Measurements from ENCODE around the gene PLP2.

PLP2 gene

DNA sequence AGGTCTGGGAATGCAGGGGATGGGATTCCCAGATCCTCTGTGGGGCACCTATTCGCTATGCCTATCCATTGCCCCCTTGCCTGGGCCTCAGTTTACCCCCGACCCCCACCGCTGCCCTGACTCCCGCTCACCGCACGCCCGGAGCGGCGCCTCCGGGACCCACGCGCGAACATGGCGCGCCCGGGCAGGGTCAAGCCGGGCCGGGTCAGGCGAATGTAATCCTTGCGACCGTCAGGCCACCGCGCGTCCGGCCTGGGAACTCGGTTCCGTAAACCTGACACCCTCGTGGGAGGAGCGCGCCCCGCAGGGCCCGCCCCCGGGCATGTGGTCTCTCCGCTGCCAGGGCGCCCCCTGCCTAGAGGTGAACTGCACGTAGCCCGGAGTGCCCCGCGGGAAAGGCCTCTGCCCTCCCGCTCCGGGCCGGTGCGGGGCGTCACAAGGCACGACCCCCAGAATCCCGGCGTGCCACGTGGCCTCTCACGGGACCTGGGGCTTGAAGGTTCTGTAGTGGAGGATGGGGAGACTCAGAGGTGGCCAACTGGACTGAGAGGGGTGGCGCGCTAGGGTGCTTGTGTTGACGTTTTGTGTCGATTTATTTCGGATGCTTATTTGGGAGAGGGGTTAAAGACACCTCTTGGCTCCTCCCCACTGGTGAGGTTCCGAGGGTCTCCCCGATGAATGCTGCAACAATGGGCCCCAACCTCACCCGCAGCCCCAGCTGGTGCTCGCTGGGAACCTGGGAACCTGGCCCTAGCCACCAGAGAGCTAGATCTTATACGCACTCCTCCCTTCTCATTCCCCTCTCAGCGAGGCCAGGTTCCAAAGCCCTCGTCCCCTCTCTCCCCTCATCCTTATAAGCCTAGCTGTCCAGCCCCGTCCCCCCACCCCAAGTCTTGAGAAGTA is 14.7 kb downstream of the PLP2 start, which contains the start of gene PRICKLE3:
Gene PRICKLE3 (minus strand): TSS at position 249 of the 903 bp plus-strand sequence. CDS start 76 bp downstream, at position 173.
- peak; percentile 77 for DNase-seq (ENCODE audit: low spot score)

DNA sequence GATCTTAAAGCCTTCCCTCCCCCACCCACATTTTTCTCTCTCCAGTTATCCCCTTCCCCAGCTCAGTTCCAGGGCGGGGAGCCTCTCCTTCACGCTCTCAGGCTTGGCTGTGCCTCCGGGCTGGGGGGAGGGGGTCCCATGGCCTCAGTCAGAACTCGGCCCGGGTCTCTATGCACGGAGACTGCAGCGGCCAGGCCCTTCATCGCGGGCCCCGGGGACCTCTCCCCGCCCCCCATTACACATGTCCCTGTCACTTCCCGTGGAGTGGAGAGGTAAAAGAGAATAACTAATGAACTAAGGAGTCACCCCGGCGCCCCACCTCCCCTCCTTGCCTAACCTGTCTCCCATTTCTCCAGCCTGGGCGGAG is 15.3 kb downstream of the PLP2 start:
- DNase-seq (ENCODE audit: low spot score) = no peak

DNA sequence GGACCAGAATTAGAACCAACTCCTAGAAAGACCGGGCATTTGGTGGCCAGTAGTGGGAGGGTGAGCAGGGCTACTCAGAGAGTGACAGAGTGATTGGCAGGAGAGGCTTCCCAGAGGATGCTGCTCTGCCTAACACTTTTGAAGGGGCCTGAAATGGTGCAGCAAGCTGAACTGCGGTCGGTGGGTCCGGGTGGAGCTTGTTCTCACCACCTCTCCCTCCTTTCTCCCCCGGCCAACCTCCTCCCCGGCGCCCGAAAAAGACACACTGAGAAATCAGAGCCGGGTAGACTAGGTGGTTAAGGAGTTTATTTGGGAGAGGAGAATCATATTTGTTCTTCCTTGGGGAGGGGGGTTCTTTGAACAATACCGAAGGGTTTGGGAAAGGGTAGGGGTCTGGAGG is 15.8 kb downstream of the PLP2 start:
- no peak for DNase-seq (ENCODE audit: low spot score)

DNA sequence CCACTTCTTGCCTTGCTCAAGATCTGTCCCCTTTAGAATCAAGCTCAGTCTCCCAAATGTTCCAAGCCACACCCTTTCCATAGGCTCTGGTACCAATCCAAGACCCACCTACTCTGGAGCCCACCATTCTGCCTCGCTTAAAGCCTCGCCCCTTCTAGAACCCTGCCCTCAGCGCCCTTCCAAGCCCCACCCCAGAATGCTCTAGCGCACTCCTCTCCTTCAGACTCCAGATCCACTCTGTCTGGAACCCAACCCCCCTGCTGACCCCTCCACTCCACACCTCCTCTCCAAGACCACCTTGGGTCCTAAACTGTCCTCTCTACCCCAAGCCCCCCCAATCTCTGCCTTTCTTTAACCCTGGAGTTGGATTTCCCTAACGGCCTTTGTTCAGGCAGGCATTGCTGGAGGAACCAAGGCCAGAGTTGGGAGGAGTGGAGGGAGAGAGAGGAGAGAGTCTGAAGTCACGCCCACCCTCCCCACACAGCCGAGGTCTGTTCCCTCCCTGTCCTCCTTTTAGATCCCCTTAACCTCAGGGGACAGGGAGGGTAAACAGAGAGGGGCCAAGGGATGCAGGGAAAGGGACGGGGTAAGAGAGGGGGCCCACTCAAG is 16.9 kb downstream of the PLP2 start:
- DNase-seq (ENCODE audit: low spot score) = no peak

DNA sequence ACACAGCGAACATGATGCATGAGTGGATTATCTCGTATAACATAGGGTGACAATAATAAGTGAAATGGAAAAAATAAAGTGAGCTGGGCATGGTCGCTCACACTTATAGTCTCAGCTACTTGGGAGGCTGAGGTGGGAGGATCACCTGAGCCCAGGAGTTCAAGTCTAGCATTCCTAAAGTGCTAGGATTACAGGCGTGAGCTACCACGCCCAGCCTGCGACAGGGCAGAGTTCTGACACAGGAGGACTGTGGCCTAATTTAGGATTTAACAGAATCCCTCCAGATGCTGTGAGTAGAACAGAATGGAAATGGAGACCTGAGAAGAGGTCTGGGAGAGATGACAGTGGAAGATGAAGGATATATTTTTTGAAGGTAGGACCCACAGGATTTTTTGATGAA is 17.9 kb downstream of the PLP2 start:
- DNase-seq (ENCODE audit: low spot score) = no peak

DNA sequence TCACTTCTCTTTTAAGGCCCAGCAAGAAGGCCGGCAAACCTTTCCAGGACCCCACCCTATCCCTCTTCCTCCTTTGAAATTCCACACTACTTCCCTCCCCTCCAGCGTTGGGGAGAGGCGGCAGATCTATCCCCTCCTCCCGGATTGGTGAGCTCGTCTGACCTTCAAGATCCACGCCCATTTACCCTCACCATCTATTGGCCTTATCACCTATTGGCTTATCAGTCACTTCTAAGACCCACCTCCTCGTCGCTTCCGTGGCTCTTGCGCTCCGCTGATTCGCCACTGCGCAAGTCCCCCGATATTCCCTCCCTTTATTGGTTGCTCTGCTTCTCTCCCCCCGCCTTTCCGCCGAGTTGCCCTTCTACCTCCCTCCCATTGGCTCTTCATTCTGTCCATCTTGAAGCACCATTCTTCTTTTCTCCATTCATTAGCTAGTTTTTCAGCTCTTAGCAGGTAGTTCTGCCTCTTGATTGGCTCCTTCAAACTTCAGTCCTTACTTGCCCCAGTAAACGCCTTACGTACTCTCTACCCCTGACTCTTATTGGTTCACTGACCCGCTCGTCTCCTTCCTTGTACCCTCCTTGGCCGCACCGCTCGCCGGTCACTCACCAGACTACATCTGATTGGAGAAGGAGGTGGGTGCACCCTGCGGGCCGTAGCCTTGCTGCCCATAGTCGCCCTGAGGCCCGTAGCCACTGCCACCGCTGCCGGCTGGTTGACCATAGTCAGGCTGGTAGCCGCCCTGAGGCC is 19.3 kb downstream of the PLP2 start:
- peak; percentile 100 for DNase-seq (ENCODE audit: low spot score)

DNA sequence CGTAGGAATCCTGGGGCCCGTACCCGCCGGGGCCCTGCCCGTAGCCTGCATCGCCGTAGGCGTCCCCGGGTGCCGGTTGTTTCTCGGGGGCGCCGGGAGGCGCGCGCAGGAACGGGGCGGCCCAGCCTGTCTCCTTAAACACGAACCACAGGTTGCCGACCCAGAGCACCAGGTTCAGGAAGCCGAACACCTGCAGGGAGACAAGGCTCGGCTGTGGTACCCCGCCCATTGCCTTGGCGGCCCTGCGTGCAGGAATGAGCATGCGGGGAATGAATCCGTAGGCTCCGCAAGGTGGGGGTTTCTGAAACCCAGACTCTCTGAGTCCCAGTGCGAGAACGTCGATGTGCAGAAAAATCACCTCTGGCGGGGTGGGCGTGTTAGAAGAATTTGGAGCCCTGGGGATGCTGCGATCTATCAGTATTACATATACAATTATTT is 19.9 kb downstream of the PLP2 start:
- DNase-seq (ENCODE audit: low spot score) = no peak

DNA sequence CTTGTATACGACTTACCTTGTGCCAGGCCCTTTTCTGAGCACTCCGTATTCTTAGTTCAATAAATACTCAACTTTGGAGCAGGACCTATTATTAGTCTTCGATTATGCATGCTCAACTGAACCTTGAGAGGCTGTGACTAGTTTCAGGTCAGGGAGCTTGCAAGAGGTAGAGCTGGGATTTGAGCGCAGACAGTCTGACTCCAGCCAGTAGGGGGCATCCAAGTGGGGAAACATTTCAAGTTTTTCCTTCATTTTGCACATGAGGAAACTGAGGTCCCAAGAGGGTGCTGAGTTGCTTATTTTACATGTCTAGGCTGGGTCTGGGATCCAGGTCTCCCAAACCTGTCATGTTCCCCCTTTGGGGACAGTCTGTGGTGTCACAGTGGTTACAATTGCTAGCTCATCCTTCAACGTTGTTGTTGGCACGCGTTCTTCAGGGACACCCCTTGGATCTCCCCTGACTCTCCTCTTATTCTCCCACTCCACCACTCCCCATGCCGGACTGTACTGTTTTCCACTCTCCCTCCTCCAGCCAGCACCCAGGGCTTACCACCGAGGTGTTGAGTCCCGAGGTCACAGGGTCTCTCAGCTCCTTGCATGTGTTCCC is 21.1 kb downstream of the PLP2 start:
- DNase-seq (ENCODE audit: low spot score) = no peak

DNA sequence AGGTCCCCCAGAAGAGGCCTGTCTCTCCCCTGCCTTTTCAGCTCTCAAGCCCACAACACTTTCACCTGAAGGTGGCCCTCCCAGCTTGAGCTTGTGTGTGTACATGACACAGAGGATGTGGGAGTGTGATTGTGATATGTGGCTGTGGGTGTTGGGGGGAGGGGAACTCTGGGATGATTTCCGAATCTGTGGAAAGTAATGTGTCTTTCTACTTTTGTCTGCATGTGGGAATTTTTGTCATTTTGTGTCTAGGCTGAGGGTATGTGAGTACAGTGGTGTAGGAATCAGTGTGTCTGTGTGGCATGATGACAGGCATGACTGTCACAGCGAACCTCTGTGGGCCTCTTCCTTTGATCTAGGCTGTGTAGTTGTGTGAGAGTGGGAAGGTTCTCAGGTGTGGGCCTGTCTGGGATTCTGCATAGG is 21.9 kb downstream of the PLP2 start:
- no peak for DNase-seq (ENCODE audit: low spot score)

DNA sequence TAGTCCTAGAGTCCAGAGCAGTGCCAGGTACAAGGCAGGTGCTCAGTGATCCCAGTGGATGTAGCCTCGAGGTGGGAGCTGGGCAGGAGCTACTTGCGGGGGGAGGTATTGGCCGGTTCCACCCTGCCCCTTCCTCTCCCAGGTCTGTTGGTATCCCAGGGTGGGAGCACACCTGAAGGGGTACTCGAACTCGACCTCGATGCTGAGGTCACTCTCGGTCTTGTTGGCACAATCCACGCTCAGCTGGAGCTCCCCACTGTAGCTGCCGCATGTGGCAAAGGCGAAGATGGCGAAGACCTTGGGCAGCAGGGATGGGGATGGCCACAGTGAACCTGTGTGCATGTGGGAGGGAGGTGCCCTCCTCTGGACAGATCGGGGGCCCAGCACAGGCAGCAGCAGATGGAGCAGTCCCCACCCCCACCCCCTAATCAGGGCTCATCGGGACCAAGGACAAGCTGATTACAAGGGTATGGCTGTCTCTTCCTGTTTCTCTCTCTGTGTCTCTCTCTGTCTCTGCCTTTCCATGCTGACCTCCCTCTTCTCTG is 25.9 kb downstream of the PLP2 start:
- DNase-seq (ENCODE audit: low spot score) = no peak

DNA sequence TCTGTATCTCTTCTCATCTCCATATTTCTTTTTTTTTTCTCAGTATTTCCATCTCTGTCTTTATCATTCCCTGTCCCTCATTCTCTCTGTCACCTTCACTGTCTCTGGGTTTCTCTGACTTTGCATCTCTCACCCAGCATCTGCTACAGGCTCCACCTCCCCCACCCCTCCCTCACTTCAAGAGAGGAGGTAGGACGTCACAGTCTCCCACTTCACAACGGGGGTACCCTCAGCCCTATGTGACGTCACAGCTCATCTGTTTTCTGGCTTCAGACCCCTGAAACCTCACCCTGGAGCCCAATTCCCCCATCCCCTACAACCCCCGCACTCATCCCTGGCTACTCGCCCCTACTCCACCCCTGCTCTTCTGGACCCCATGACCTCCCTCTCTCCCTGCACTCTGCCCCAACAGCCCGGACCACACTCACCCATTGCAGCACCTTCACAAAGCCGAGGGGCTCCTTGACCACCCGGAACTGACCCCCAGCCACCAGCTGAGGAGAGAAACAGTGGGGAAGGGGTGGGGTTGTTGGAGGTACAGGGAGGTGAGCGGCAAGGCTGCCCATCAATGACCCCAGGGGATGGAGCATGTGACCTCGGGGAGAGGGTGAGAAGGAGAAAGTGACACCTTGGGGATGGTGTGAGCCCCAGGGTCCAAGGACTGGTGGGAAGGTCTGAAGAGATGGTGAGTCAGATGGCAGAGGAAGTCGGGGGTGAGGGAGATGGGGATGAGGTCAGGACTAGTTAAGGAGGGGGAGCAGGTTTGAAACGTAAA is 27.0 kb downstream of the PLP2 start:
- DNase-seq (ENCODE audit: low spot score) = no peak

DNA sequence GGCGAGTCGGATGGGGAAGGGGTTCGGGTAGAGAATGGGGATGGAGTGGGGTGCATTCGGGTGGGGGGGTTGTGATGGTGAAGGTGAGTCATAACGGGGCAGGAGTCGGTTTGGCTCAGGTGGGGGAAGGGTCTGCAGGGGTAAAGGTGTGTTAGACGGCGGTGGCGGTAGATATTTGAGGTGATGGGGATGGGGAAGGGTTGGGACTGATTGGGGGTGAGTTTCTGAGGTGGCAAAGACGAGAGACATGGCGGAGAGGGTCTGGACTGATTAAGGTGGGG is 27.6 kb downstream of the PLP2 start:
- DNase-seq (ENCODE audit: low spot score) = no peak

DNA sequence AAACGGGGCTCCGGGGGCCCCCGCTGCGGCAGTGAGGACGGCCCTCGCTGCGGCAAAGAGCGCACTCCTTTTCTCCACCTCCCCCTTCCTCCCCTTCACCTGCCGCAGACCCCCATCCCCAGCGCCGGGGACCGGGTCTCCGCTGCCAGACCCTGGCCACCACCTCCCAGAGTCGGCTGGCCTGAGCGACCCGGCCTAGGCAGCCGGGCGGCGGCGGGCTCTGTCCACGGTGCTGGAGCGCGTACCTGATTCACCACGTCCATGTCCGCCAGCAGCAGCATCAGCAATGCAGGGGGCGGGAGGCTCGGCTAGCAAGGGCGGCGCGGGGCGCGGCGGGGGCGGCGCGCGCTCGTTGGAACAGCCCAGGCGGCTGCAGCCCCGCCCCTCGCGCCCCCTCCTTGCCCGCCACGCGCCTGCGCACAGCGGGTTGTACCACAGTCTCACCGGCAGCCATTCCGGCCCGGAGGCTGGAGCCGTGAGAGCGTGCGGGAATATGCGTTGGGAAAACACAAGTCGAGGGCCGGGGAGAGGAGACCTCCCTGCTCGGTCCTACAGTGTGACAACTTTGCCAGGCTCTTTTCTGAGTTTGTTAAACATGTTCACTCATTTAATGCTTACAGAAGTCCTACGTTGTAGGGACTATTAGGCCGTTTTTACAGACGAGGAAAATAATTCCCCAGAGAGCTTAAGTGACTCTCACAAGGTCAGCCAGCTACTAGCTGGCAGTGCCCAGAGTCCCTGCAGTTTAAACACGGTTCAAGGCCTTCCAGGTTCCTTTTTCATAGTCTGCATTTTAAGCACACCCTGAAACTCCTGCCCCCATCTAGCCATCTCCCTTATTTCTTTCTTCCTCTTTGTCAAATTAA is 28.4 kb downstream of the PLP2 start, which contains the start of gene SYP:
Gene SYP (minus strand): TSS at position 288 of the 866 bp plus-strand sequence. CDS start 7 bp downstream, at position 281.
- peak; percentile 87 for DNase-seq (ENCODE audit: low spot score)

DNA sequence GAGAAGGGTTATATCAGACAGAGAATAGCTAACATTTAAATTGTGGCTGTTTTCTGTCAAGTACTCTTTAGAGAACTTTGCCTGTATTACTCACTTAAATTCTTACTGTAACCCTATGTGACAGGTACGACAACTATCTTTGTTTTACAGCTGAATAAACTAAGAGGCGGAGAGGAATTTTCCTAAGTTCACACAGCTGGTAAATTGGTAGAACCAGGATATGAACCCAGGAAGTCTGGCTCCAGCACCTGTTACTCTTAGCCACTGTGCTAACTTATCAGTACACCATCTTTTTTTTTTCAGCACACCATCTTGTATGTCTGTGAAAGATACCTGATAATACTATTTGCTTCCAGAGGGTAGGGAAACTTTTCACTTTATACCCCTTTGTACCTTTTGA is 30.3 kb downstream of the PLP2 start:
- DNase-seq (ENCODE audit: low spot score) = no peak

DNA sequence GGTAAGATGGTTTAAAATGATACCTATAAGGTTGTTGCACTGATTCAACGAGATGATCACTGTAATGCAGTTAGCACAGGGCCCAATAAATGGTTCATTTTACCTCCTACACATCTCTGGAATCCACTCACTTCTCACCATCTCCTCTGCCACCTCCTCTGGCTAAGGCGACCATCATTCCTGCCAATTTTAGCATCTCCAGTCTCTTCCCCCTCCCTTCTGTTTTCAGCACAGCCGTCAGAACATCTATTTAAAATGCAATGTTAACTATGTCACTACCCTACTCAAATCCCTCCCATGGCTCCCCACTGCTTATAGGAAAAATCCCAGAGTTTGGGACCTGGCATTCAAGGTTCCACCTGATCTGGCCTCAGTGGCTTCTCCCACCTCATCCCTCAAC is 31.8 kb downstream of the PLP2 start:
- no peak for DNase-seq (ENCODE audit: low spot score)

DNA sequence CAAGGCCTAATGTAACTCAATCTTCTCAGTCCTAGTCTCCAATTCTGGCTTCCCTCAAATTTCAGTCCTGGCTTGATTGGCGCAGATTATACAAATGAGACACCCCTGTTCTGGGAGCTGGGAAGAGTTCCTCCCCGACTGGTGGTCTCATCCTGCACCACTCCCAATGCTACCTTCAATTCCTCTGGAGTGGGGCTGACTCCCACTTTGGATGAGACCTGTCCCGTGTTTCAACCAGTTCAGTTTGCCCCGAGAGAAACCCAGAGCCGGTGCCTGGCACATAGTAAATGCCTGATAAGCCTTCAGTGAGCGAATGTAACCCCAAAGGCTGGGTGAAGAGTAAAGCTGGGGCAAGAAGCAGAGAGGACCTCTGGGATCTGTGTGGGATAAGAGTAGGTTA is 32.3 kb downstream of the PLP2 start:
- no peak for DNase-seq (ENCODE audit: low spot score)

DNA sequence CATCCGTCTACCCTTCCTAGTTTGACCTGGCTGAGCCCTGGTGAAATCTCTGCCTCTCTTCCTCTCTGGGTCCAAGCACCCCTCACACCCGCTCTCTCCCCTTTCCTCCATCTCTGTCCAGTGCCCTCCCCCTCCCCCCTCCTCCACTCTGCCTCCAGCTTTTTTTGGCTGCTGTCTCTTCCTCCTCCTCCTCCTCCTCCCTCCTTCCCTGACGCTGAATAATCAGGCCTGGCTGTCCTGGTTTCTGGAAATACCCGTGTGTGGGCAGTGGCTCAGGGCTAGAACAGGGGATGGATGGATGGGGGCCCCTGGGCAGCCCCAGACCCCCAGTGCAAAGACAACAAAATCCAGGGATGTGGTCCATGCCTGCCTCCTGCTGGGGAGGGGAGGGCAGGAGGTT is 33.0 kb downstream of the PLP2 start:
- no peak for DNase-seq (ENCODE audit: low spot score)

DNA sequence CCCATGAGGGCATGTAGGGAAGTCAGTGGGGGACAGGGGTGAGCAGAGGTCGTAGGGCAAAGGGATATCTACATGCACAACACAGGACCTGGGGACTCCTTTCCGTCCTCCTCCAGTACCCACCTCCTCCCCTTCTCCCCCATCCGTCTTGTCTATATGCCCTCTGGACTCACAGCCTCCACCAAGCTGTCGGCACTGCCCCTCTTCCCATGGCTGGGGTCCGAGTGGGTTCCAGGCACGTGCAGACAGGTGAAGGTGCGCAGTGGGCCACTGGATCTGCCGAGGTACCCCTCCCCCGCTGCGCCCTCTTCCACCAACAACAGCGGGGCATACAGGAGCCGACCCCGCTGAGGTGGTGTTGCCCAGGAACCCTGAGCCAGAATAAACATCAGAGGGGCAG is 33.7 kb downstream of the PLP2 start:
- no peak for DNase-seq (ENCODE audit: low spot score)

DNA sequence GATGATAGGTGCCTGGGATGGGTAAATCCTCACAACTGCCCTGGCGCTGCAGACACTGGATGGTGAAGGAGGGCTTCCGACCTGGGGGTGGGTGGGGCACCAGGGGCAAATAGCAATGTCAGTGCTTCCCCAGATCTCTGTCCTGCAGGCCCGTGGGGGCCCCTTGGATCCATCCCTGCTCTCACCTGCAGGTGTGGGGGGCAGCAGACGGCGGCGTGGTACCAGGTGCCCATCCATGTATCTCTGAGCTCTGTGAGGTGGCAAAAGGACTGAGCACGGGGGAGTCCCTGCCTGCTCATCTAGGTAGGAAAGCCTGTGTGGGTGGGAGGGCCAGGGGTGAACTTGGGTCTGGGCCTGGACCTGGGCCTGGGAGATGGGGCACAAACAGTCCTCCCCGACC is 34.8 kb downstream of the PLP2 start:
- DNase-seq (ENCODE audit: low spot score) = no peak

DNA sequence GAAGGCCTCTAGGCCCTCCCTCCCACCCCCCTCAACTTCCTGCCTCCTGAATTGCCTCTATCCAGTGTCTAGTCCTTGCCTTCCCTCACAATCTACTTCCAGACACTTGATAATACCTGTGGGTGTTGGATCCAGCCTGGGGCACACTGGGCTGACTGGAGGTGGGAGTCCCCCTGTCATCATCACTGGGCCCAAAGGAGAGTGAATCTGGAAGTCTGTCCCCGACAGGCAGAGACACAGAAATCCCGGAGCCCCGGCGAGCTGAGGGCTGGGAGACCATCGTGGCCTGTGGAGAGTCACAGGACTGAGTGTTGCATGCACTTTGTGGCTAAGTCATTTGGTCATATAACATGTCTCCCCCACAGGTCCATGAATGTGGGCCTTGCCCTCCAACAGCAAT is 36.7 kb downstream of the PLP2 start:
- DNase-seq (ENCODE audit: low spot score) = no peak

Measured in SW480 (cell line).